ENCODE data around the gene PEA15.
A peak's percentile ranks its signal among the peaks of the same experiment; 100 is the strongest.

The PEA15 gene

DNA sequence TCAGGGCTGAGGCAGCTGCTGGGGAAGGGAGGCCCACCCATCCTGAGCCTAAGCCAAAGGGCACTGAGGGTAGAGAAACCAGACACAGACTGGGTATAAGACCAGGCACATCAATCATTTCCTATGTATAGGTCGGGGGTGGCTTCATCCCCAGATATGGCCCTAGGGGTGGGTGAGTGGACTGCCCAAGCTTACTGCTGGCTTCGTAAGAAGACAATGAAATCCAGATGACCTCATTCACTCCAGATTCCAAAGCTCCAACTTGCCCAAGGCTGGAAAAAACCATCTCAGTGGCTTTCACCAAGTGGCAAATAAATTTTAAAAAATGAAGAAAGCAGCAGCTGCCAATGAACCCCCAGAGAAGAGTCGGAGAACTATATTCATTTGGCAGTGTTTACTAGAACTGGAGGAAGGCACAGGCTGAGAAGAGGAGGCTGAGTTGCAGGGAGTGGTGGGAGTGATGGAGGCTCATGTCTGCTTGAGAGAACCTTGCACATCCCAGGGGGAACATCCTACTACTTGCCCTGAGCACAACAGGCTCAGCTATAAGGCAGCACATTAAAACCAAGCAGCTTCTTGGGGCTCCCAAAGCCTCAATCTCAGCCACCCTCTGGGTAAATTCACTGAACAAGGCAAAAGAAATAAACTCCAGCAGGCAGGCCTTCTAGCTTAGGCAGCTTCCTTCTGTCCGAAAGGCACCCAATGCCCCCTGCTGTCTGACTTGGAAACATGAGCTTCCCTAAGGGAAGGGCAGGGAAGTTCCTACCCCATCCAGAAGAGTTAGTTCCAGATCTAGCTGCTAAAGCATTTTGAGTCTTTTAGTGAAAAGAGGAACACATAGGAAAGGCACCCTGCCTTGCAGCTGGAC is 14.1 kb downstream of the PEA15 start:
- 0 out of 2 replicates have a peak overlapping the region, but pooled peaks have one; percentile 1 for H3K27ac ChIP-seq
- no peak for TF ChIP-seq ZFX (IDR thresholded peaks at IDR 0.05; ENCODE audit: borderline replicate concordance)
- TF ChIP-seq, protein P1, sequence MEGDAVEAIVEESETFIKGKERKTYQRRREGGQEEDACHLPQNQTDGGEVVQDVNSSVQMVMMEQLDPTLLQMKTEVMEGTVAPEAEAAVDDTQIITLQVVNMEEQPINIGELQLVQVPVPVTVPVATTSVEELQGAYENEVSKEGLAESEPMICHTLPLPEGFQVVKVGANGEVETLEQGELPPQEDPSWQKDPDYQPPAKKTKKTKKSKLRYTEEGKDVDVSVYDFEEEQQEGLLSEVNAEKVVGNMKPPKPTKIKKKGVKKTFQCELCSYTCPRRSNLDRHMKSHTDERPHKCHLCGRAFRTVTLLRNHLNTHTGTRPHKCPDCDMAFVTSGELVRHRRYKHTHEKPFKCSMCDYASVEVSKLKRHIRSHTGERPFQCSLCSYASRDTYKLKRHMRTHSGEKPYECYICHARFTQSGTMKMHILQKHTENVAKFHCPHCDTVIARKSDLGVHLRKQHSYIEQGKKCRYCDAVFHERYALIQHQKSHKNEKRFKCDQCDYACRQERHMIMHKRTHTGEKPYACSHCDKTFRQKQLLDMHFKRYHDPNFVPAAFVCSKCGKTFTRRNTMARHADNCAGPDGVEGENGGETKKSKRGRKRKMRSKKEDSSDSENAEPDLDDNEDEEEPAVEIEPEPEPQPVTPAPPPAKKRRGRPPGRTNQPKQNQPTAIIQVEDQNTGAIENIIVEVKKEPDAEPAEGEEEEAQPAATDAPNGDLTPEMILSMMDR (IDR thresholded peaks at IDR 0.05), result peak; percentile 50

DNA sequence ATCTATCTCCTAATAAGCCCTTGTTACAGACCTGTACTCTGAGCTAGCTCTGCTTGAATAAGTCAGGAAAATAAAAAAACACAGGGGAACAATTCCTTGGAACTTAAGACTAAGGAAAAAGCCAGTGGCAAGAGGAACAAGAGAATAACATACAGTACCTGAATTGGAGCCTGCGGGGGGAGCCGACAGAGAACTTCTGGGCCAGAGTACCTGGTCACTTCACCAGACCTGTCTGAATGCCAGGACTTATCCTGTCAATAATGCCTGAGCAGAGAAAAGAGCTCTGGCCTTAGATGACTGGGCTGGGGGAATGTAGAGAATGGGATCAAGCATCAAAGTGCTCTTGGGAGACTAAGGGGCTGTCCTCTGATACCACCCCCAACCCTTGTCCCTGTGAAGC is 15.1 kb downstream of the PEA15 start:
- TF ChIP-seq, protein P1 (IDR thresholded peaks at IDR 0.05), result no peak
- no peak for TF ChIP-seq ZFX (IDR thresholded peaks at IDR 0.05; ENCODE audit: borderline replicate concordance)
- H3K27ac ChIP-seq, result no peak overlapping the region

DNA sequence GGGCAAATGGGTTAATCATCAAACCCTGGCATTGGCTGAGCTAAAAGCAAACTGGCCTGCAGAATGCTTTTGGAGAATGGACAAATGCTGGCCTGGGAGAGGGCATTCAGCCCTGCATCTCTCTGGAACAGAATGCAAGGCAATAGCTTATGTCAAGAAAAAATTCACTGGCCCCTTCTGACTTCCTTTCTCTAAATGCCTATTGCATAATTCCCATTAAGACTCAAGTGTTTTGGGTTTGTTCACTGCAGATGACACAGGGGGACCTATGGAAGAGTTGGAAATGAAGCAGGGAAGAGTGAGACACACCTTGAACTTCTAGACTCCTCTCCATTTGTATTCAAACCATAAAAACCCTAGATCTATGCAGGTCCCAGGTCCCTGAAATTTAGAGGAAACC is 15.9 kb downstream of the PEA15 start:
- no peak overlapping the region for H3K27ac ChIP-seq
- TF ChIP-seq, protein P1 (IDR thresholded peaks at IDR 0.05), result no peak
- TF ChIP-seq ZFX (IDR thresholded peaks at IDR 0.05; ENCODE audit: borderline replicate concordance), result no peak

DNA sequence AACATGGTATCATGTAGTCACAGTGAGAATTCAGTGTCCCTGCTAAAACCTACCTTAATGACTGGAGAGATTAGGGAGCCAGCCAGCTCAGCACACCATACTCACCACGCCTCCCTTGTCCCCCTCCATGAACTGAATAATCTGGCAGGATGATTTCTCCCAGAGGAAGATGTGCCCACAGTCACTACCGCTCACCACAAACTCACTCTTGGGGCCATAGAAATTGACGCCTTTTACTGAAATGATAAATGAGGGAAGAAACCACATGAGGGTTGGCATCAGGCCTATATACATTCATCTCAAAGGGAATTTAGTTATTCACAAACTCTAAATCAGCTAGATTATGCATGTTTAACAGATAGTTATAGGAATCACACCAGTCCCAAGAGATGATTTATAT is 17.4 kb downstream of the PEA15 start:
- no peak overlapping the region for H3K27ac ChIP-seq
- TF ChIP-seq ZFX (IDR thresholded peaks at IDR 0.05; ENCODE audit: borderline replicate concordance), result no peak
- TF ChIP-seq, protein P1 (IDR thresholded peaks at IDR 0.05), result no peak

DNA sequence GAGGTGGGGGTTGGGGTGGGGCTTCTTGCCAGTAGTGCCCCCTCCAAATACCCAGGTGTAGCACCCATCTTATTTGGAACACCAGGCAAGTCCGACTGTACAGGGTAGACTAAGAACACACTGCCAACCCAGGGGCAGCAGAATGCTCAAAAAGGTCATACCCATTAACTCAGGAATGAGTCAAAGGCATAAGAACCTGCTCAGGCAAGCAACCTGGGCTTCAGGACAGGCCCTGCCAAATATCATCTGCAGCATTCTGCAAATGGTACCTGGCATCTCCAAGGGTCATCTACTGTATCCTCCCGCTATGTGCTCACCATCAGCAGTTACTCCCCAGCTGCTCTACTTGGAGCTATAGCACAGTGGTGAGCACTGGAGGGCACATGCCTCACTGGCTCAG is 19.4 kb downstream of the PEA15 start:
- no peak for TF ChIP-seq ZFX (IDR thresholded peaks at IDR 0.05; ENCODE audit: borderline replicate concordance)
- TF ChIP-seq, protein P1 (IDR thresholded peaks at IDR 0.05), result no peak
- H3K27ac ChIP-seq, result no peak overlapping the region

DNA sequence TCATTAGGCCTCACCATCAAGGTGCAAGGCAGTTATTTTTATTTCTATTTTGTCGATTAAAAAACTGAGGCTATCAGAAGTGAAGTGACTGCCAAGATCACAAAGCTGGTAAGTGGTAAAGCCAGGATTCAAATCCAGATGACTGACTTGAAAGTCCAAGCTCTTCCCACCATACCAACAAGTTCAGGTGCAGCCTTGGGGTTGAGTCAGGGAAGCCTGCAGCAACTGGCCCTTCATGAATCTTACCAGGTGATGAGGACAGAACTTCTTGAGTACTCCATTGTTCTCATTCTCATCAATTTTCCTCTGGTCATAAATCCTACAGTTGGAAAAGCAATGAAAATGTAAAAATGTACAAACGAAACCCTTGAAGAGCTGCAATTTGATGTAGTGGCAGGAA is 20.2 kb downstream of the PEA15 start:
- TF ChIP-seq ZFX (IDR thresholded peaks at IDR 0.05; ENCODE audit: borderline replicate concordance), result no peak
- TF ChIP-seq, protein P1 (IDR thresholded peaks at IDR 0.05), result no peak
- H3K27ac ChIP-seq, result no peak overlapping the region

- 0 out of 2 replicates have a peak overlapping the region, but pooled peaks have one; percentile 3 for H3K27ac ChIP-seq
- TF ChIP-seq ZFX (IDR thresholded peaks at IDR 0.05; ENCODE audit: borderline replicate concordance), result no peak
- TF ChIP-seq, protein P1 (IDR thresholded peaks at IDR 0.05), result no peak
These were observed 21.4 kb downstream of the PEA15 start for GRCh38 chr1:160226623-160227022.
